WTC11 (cell line): ENCODE results near the gene DNAAF5.

Experiments
- ATF1 ChIP-seq: sonication (generic); formaldehyde crosslinking; IDR thresholded peaks from 2 replicates; pipeline ENCODE4 v1.8.1; 2023; ENCODE audit warnings: mild to moderate bottlenecking, moderate library complexity, missing genetic modification reagents
- CTCF ChIP-seq: fragments of 200-600 bp; IDR thresholded peaks from 2 replicates; pipeline ENCODE4 v1.8.0; 2022; ENCODE audit warnings: antibody characterized with exemption
- FOXP4 ChIP-seq: sonication (generic); formaldehyde crosslinking; IDR thresholded peaks from 2 replicates; pipeline ENCODE4 v1.8.0; 2022; ENCODE audit warnings: mild to moderate bottlenecking, missing genetic modification reagents
- KAT7 ChIP-seq: sonication (generic); formaldehyde crosslinking; IDR thresholded peaks from 2 replicates; pipeline ENCODE4 v1.8.1; 2023; ENCODE audit warnings: missing genetic modification reagents, mild to moderate bottlenecking, borderline replicate concordance
- MAX ChIP-seq: sonication (generic); formaldehyde crosslinking; IDR thresholded peaks from 2 replicates; pipeline ENCODE4 v1.8.0; 2022; ENCODE audit warnings: mild to moderate bottlenecking, missing genetic modification reagents
- TEAD4 ChIP-seq: sonication (generic); formaldehyde crosslinking; IDR thresholded peaks from 2 replicates; pipeline ENCODE4 v1.8.0; 2022; ENCODE audit warnings: mild to moderate bottlenecking, missing genetic modification reagents

GRCh38 chr7:731440-732085 is 5.1 kb downstream of the DNAAF5 start:
- TF ChIP-seq ATF1 (CRISPR knock-in tag) (no peak), MAX (CRISPR knock-in tag) (no peak), KAT7 (CRISPR knock-in tag) (no peak), TEAD4 (no peak), CTCF (no peak), FOXP4 (CRISPR knock-in tag) (no peak)
